ENCODE data around the gene RPH3AL.

- TF ChIP-seq CTCF (conservative IDR thresholded peaks at IDR 0.05): no peak
- TF ChIP-seq EZH2 (IDR thresholded peaks at IDR 0.05; ENCODE audit: low read depth): no peak
Measured at GRCh38 chr17:347309-347899, 5.2 kb downstream of the RPH3AL start.
